Ammon's horn (tissue), 1 donor: ENCODE results near the gene SUPT6H.

ENCODE experiments used
- DNase-seq: peaks from one replicate; pipeline ENCODE4 v3.0.0-alpha.2; 2016; ENCODE audit warnings: low spot score

SUPT6H gene

DNA sequence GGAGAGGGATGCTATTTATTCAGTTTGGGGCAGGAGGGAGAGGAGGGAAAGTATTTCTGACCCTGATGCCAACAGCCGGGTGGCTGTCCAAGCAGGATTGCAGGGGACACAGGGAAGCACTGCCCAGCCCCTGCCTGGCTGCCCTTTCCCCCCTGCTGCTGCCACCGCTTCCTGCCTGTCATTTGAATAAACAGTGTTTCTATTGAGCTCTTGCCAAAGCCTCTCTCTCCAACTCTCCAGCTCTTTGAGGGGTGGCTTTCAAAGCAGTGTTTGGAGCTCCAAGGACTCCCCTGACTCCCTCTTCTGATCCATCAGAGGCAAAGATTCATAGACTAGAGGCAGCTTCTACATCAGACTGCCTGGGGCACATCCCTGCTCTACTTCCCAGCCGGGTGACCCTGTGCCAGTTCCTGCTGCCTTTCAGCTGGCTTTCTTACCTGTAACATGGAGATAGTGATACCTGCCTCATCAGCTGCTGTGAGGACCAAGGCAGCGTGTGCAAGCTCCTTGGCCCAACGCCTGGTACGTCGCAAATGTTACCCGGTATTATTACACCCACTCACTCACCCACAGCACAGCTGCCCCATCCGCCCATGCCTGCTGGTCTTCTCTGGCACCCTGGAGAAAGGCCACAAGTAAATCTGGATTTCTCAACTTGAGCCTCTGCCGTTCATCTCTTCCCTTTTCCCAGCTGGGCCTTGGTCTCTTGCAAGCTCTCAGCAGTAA, 40.2 kb downstream of the SUPT6H start:
- peak; percentile 86 for DNase-seq

- no peak for DNase-seq
Observed at GRCh38 chr17:28702752-28703150, 40.7 kb downstream of the SUPT6H start.

- DNase-seq, result no peak
Observed at GRCh38 chr17:28703552-28704218, 41.7 kb downstream of the SUPT6H start.

GRCh38 chr17:28704219-28704858, 42.3 kb downstream of the SUPT6H start:
- DNase-seq, result no peak

- no peak for DNase-seq
Observed at GRCh38 chr17:28705074-28705659, 43.2 kb downstream of the SUPT6H start.

DNA sequence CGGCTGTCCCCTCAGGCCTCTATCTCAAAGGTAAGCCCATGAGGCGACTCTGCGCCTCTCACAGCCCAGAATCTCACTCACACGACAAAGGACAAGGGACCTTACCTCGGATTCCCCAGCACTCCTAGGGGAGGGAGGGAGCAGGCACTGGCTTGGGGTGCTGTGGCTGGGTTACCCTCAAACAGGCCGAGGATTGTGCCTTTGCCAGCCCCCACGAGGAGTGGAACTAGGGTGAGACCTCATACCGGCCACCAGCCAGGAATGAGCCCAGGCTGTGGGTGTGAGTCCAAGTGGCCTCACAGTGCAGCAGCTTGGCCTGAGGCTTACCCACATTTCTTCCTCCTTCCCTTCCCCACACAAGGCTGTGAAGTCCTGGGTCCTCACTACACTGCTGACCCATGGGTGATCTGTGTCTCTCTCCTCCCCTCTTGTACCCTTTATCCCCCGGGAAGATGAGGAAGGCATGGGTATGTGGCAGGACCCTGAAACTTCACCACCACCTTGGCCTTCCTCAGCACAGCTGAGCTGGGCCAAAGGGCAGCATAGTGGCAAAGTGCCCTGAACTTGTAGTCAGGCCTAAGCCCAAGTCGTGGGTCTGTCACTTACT, 43.8 kb downstream of the SUPT6H start:
- DNase-seq, result no peak

- DNase-seq, result no peak
Observed at GRCh38 chr17:28706471-28707338, 44.7 kb downstream of the SUPT6H start.

DNA sequence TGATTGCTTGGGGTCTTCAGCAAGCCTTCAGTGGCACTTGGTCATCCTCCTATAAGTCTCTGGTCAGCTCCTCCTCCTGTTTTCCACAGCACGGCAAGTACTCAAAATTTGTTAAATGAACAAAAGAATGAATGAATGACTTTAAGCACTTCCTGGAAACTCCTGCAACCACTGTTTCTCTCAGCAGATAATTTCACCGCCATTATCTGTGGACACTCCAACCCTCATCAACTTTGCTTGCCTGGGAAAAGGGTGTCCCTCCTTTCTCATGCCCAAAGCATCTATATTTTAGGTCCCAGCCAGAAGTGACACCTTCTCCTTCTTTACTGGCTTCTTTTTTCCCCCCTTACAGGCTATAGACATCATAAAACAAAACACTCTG, 45.3 kb downstream of the SUPT6H start:
- DNase-seq, result no peak

GRCh38 chr17:28710861-28711722, 49.1 kb downstream of the SUPT6H start:
- peak; percentile 86 for DNase-seq

DNA sequence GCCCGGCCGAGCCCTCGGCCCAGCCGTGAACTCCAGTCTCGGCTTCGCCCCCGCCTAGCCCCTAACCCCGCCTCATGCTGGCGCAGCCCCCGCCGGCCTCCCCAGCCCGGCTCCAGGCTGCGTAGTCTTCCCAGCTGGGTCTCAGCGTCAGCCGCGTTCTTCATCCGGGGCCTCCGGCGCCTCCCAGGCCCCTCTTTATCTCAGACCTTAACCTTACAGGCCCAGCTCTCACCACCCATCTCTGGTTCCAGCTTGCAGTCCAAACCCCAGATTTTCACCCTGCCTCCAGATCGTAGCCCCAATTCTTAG, 49.7 kb downstream of the SUPT6H start, which contains the start of gene PROCA1:
TSS of gene PROCA1 (minus strand) at position 166 of the 309 bp plus-strand sequence. CDS start 228 bp downstream, outside the sequence.
- DNase-seq, result no peak

DNA sequence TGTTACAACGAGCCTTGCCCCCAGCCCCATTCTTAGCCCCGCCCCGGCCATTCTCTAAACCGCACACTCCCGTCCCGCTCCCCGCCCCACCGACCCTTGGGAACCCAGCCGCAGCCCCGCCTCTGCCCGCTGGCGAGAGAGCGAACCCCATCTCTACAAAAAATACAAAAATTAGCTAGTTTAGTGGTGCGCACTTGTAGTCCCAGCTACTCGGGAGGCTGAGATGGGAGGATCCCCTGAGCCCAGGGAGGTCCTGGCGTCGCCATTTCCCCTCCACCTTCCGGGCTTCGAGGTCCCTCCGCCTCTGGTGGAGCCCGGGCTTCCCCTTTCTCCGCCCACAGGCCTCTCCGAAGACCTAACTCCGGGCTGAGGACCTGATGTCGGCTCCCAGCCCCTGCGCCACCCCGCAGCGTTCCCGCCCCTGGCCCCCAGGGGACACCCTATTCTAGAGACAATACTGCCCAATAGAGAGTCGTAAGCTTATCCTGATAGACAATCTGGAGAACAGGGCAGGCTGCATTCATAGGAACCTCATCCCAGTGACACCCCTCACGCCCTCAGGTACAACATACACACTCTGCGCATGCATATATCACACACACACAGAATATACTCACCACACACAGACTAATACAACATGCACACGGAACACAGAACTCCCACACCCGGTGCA, 50.2 kb downstream of the SUPT6H start:
- DNase-seq, result no peak

DNA sequence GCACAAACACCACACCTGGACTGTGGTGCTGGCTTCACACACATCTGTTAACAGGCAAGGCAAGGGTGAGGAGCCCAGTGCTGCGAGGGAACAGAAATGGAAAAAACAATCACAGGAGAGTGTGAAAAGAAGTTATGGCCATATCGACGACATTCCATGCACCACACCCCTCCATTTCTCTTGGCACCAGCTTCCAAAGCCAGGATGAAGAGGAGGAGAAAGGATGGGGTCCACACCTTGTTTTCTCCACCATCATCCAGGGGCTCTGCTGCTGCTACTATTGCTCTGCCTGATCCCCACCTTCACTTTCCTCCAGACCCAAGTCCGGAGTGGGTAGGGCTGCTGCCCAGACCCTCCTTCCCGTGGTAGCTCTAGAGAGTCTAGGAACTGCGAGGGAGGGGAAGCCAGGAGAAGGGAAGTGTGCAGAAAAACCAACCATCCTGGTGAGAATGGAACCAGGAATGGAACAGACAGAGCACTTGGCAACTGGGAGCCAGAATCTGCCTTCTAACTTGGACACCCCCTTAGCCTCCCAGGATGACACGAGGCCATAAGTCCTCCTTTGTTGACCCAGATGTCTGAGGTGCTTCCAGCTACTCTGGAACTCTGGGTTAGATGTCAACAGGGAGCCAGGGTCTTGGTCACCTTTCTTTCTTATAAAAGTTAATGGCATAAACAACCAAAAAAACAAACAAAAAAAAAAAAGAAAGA, 50.9 kb downstream of the SUPT6H start:
- DNase-seq, result no peak

- DNase-seq, result no peak
Observed at GRCh38 chr17:28714281-28714680, 52.3 kb downstream of the SUPT6H start.

DNA sequence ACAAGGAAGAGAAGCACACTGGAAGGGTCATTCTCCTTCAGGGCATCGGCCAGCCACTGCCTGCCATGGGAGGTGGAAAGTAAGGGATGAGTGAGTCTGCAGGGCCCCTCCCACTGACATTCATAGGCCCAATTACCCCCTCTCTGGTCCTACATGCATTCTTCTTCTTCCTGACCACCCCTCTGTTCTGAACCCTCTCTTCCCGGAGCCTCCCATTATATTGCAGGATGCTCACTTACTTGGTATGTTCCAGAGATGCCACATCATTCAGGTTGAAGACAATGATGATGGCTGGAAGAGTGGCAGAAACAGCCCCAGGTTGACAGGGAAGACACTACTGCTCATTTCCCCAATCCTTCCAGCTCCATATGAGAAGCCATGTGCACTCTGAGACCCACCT, 53.2 kb downstream of the SUPT6H start:
- no peak for DNase-seq

DNA sequence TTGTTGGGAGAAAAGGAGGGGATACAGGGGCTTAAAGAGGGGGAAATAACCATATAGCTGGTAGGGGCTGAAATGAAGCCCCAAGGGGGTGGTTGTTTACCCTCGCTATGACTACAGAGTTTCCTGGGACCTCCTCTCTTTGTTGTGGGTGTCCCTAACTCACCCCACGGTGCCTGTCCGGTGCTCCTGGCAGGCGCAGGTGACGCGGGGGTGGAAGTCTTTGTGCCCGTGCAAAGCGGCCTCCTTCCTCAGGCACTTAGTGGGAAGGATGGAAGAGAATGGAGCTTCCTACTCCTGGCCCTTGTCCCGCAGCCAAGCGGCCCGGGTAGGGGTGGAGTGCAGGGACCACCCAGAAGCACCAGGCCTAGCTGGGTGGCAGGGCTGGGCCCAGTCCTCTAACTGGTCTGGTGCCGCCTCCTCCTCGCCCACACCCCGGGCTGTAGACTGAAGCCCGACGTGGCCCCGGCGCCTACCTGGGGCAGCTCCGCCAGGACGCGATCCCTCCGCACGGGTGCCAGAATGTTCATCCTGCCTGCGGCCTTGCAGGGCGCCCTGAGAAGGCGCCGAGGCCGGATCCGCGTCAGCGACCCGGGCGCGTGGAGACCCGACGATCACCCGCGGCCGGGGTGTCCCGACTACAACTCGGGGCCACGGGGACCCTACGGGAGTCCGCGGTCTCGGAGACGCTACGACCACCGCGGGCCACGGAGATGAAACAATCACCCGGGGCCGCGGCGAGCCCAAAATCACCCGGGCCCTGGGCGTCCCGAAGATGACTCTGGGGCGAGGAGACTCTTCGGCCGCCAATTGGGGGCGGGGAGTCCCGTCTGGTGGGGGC, 55.0 kb downstream of the SUPT6H start:
- DNase-seq, result no peak

DNA sequence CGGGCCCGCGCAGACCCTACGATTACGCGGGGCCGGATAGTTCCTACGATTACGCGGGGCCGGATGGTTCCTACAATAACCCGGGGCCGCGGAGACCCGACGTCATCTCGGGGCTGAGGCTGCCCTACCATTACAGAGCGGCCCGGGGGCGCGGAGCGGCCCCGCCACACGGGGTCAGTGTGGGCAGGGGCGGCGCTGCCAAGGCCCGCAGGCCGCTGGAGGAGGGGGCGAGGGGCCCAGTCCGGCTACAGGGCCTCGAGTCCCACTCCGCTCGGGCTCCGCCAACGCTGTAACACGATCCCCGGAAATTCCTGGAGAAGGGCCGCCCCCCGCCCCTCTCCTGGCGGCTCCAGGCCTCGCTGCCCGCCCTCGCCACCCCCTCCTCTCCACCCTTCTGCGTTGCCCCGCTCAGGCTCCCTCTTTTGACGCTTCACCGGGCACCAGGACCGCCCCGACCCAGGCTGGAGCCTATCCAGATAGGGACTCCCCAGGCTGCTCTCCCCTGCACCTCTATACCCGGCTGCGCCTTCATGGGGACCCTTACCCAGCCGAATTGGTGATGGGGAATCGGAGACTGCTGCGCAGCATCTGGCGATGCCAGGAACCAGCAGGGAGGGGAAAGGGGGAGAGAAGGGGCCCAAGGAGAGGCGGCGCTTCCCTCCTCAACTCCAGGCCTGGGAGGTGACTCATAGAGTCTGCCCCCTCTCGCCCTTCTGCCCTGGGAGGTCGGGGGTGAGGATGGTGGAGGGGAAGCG, 55.8 kb downstream of the SUPT6H start, which contains the start of gene RAB34:
TSS of gene RAB34 (minus strand) at position 291 of the 755 bp plus-strand sequence. CDS start 602 bp downstream, outside the sequence.
- no peak for DNase-seq

DNA sequence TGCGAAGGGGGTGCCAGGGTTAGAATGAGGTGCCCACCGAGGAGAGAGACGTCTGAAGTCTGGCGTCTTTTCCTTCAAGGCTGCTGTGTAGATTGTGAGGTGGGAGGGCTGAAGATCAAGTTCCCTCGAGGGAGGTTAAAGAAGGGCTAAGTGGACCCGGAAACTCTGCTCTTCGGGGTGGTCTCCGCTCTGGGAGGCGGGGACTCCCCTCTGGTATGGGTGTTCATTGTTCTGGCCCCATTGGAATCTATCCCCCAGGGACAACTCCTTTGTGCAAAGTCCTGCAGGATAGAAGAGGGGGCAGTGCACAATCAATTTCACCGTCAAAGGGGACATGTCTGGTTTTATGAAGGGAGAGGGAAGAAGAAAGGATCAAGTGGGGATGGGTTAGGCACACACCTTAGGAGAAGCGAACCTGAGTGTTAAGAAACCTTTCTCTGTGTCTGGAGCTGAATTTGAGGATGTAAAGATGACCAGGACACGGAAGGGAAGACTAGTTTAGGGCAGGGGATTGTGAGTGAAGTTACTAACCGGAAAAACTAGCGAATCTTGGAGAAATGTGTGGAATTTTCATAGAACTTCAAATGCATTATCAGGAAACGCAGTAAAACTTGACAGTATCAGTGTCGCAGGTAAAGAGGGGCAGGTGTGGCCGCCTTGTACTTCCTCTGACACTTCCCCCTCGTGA, 56.5 kb downstream of the SUPT6H start:
- no peak for DNase-seq
